Measurements from ENCODE around the gene ILRUN. TPM values are rescaled to one million over a fixed set of nuclear protein-coding genes. Genes with fewer than 3 reads are reported as not detected.
"Not testable (repeated sequence)": the region's sequence is repeated elsewhere in the genome, so short reads cannot be mapped to it uniquely, and the experiment has no call there.

Gene ILRUN
- total and polyA plus RNA-seq, 9 of the 15 experiments (the other 6 are each of a cell fraction or from before 2014, with no cell fraction given), result 24.9 to 78.9 (median 53.4) TPM

- TF ChIP-seq L3MBTL2 (IDR thresholded peaks at IDR 0.05), result peak; percentile 37; the same call in 1 of the 2 replicates
These were observed 40.1 kb downstream of the ILRUN start (continued) for GRCh38 chr6:34656378-34657036.

- ChIA-PET CTCF (ENCODE audit: low intra/inter-chr PET ratio) (interaction anchor here (0.6 kb wide), 1 partner anchor 283 kb away, joined by 3 read pairs; no protein-coding TSS in a partner anchor), POLR2A (interaction anchor here (0.6 to 2.2 kb wide), 5 partner anchors 9 to 409 kb away, joined by 3 to 14 read pairs (median 4); no protein-coding TSS in a partner anchor)
- H3K9me1 ChIP-seq (ENCODE audit: control insufficient read depth, insufficient read depth, low read length); H3K27me3 ChIP-seq (ENCODE audit: control insufficient read depth in 2 of 2, insufficient read depth in 2 of 2, low read length in 2 of 2); in situ Hi-C loops (cut with MboI); H4K20me1 ChIP-seq (replicated peaks; ENCODE audit: control insufficient read depth, insufficient read depth, low read length); BruUV-seq (replicated peaks); DNase-seq (ENCODE audit: extremely low read depth in 1 of 4, low spot score in 3 of 4); FAIRE-seq; H3K4me3 ChIP-seq; H3K9me3 ChIP-seq (replicated peaks; ENCODE audit: control insufficient read depth, insufficient read depth, low read depth, low read length); TF ChIP-seq NR2C2 (CRISPR knock-in tag; IDR thresholded peaks at IDR 0.05): not testable (repeated sequence)
- H3K4me2 ChIP-seq (ENCODE audit: insufficient read depth, low read length), result peak overlapping the region; percentile 90
- intact Hi-C loops (cut with micrococcal nuclease), result loop anchor here (5.0 kb wide), 1 partner anchor 136 kb away; the partner anchor contains the start of gene BLTP3A
- TF ChIP-seq TGIF2 (CRISPR knock-in tag; IDR thresholded peaks at IDR 0.05) (0 out of 2 replicates have a peak, but pooled peaks have one; percentile 20), ZNF384 (IDR thresholded peaks at IDR 0.05; ENCODE audit: low read depth, low read length) (peak; percentile 52; the same call in 1 of the 2 replicates), SMAD4 (CRISPR knock-in tag; conservative IDR thresholded peaks at IDR 0.05) (peak; percentile 41), ZNF175 (CRISPR knock-in tag; IDR thresholded peaks at IDR 0.05; ENCODE audit: low read depth) (0 out of 2 replicates have a peak, but pooled peaks have one; percentile 46), ZBTB1 (CRISPR knock-in tag; IDR thresholded peaks at IDR 0.05; ENCODE audit: borderline replicate concordance, low read depth) (0 out of 2 replicates have a peak, but pooled peaks have one; percentile 39), PREB (CRISPR knock-in tag; IDR thresholded peaks at IDR 0.05) (0 out of 2 replicates have a peak, but pooled peaks have one; percentile 14), TBL1XR1 (IDR thresholded peaks at IDR 0.05; ENCODE audit: low read length in 2 of 2) (0 out of 4 replicates have a peak, but pooled peaks of 1 of the 2 experiments have one; percentile 30), CTBP1 (IDR thresholded peaks at IDR 0.05; ENCODE audit: borderline replicate concordance) (0 out of 2 replicates have a peak, but pooled peaks have one; percentile 11), NR2C2 (tag; IDR thresholded peaks at IDR 0.05) (peak; percentile 58)
- peak overlapping the region; percentile 88 for H3K27ac ChIP-seq (ENCODE audit: extremely low read depth, low read depth, low read length)
- H2AFZ ChIP-seq (ENCODE audit: low read depth, low read length), result 0 out of 2 replicates have a peak overlapping the region, but pooled peaks have one; percentile 19
- H3K4me1 ChIP-seq (replicated peaks in 1 of 2; ENCODE audit: control insufficient read depth in 2 of 2, insufficient read depth in 2 of 2, low read length in 2 of 2), result peaks cover 32 to 49% of the 10 kb centered on the region in 2 experiments
- peaks cover 33% of the 10 kb centered on the region for H3K36me3 ChIP-seq (ENCODE audit: control insufficient read depth, insufficient read depth, low read length)
- 27% methylated on average over 11 of the region's 11 CpGs for WGBS (ENCODE audit: insufficient coverage, low coverage, missing lambda C conversion rate)
- peak; percentile 14 for ATAC-seq
- H3K79me2 ChIP-seq (ENCODE audit: control insufficient read depth, insufficient read depth, low read length), result peaks cover 90% of the 10 kb centered on the region
- peak overlapping the region; percentile 72 to 74; a peak in 3 of 4 replicates for H3K9ac ChIP-seq (ENCODE audit: insufficient read depth in 1 of 2, low read depth in 2 of 2, low read length in 2 of 2)
These were observed 40.6 kb downstream of the ILRUN start for GRCh38 chr6:34655876-34656377.

Data from K562 (cell line).